D721Med (cell line): ENCODE data around the gene RYK.
A peak's percentile ranks its signal among the peaks of the same experiment; 100 is the strongest.
"Not testable (repeated sequence)": the region's sequence is repeated elsewhere in the genome, so short reads cannot be mapped to it uniquely, and the experiment has no call there.

Experiments used
- DNase-seq: peaks from one replicate; pipeline ENCODE4 v3.0.0; 2011; ENCODE audit warnings: low spot score; ENCODE audit not compliant: insufficient read length
- FAIRE-seq: peaks from 2 replicates; lab custom pipeline; 2011; peaks lifted over from hg19 to GRCh38; lab: Jason Lieb, UNC
- CTCF ChIP-seq: IDR thresholded peaks from 2 replicates; pipeline ENCODE4 v1.5.1; 2012; ENCODE audit warnings: mild to moderate bottlenecking, control low read depth; ENCODE audit not compliant: insufficient read depth; ENCODE audit errors: missing control alignments

Gene RYK

GRCh38 chr3:134201201-134202130, 49.2 kb downstream of the RYK start:
- no peak for TF ChIP-seq CTCF
- DNase-seq = no peak
- no peak for FAIRE-seq

GRCh38 chr3:134199880-134200279, 50.8 kb downstream of the RYK start:
- FAIRE-seq = not testable (repeated sequence)

GRCh38 chr3:134199240-134199639, 51.4 kb downstream of the RYK start:
- FAIRE-seq (no peak), DNase-seq (no peak)
- TF ChIP-seq CTCF = no peak

More at GRCh38 chr3:134199880-134200279, 50.8 kb downstream of the RYK start:
- DNase-seq = not testable (repeated sequence)

- TF ChIP-seq CTCF = no peak
- no peak for DNase-seq
- no peak for FAIRE-seq
These were observed 52.2 kb downstream of the RYK start for GRCh38 chr3:134198414-134198813.

GRCh38 chr3:134197681-134198261, 52.9 kb downstream of the RYK start:
- peak; percentile 75 for TF ChIP-seq CTCF
- FAIRE-seq (peak; percentile 91), DNase-seq (no peak)

- no peak for DNase-seq
- TF ChIP-seq CTCF = no peak
- FAIRE-seq = no peak
These were observed 56.4 kb downstream of the RYK start for GRCh38 chr3:134194247-134194646.

GRCh38 chr3:134190250-134190649, 60.4 kb downstream of the RYK start:
- no peak for DNase-seq
- FAIRE-seq = no peak
- TF ChIP-seq CTCF = no peak
